HG03354 (cell line): ENCODE measurements around the gene PRKCB.
A peak's percentile ranks its signal among the peaks of the same experiment; 100 is the strongest.
"Not testable (repeated sequence)": the region's sequence is repeated elsewhere in the genome, so short reads cannot be mapped to it uniquely, and the experiment has no call there.

Experiments
- ATAC-seq: cut with Tn5 transposase; IDR thresholded peaks from one replicate; pipeline ENCODE4 v1.9.1; 2021; ENCODE audit warnings: mild to moderate bottlenecking; ENCODE audit not compliant: unreplicated experiment, poor library complexity, severe bottlenecking

Gene PRKCB

GRCh38 chr16:24238846-24239245 is 403.1 kb downstream of the PRKCB start:
- ATAC-seq: not testable (repeated sequence)

- ATAC-seq: no peak
Observed at GRCh38 chr16:24246911-24247607, 411.3 kb downstream of the PRKCB start.

GRCh38 chr16:24253192-24253591 is 417.4 kb downstream of the PRKCB start:
- ATAC-seq: peak; percentile 52

- ATAC-seq: no peak
Observed at GRCh38 chr16:24255456-24256371, 419.9 kb downstream of the PRKCB start, which contains the start of gene CACNG3. Gene CACNG3, plus strand, starts transcription at chr16:24256335. Its CDS starts 420 bp downstream, at chr16:24256755.

GRCh38 chr16:24257958-24258357 is 422.2 kb downstream of the PRKCB start:
- ATAC-seq: no peak

- no peak for ATAC-seq
Observed at GRCh38 chr16:24258791-24259190, 423.0 kb downstream of the PRKCB start.

- ATAC-seq: no peak
Observed at GRCh38 chr16:24262816-24263215, 427.0 kb downstream of the PRKCB start.
